Suprapubic skin (tissue), 4 donors: ENCODE results near the gene CKAP4. TPM values are rescaled to one million over a fixed set of nuclear protein-coding genes. Genes with fewer than 3 reads are reported as not detected.
"Not testable (repeated sequence)": the region's sequence is repeated elsewhere in the genome, so short reads cannot be mapped to it uniquely, and the experiment has no call there.

Source experiments
- DNase-seq, 2 donors: peaks; one replicate each; pipeline ENCODE4 v3.0.0-alpha.2; 2019; ENCODE audit warnings: low spot score in 2 of 2
- H3K27ac ChIP-seq: fragments of 200-600 bp; sonication (generic); one replicate; pipeline ENCODE4 v1.5.1; 2019
- H3K27me3 ChIP-seq: fragments of 200-600 bp; sonication (generic); one replicate; pipeline ENCODE4 v1.5.1; 2019
- H3K36me3 ChIP-seq: fragments of 200-600 bp; sonication (generic); one replicate; pipeline ENCODE4 v1.5.1; 2019
- H3K4me1 ChIP-seq: fragments of 200-600 bp; sonication (generic); one replicate; pipeline ENCODE4 v1.5.1; 2019
- H3K4me3 ChIP-seq: fragments of 200-600 bp; sonication (generic); one replicate; pipeline ENCODE4 v1.5.1; 2019; ENCODE audit warnings: mild to moderate bottlenecking
- H3K9me3 ChIP-seq: fragments of 200-600 bp; sonication (generic); one replicate; pipeline ENCODE4 v1.5.1; 2019
- CTCF ChIP-seq, 2 donors: fragments of 200-600 bp in 1 of 2; fragments of 450-650 bp in 1 of 2; sonication (generic) in 1 of 2; IDR thresholded peaks; one replicate each; pipeline ENCODE4 v1.5.1; 2016 to 2019; ENCODE audit warnings: antibody characterized with exemption in 2 of 2, mild to moderate bottlenecking in 1 of 2, moderate library complexity in 1 of 2
- EP300 ChIP-seq: sonication (generic); formaldehyde crosslinking; IDR thresholded peaks from one replicate; pipeline ENCODE4 v1.6.1; 2017; ENCODE audit warnings: antibody characterized with exemption
- POLR2A ChIP-seq, 2 donors: fragments of 450-650 bp; IDR thresholded peaks; one replicate each; pipeline ENCODE4 v1.6.1; 2017; ENCODE audit warnings: antibody characterized with exemption in 2 of 2, mild to moderate bottlenecking in 2 of 2, moderate library complexity in 2 of 2
- POLR2AphosphoS5 ChIP-seq, 3 donors: sonication (generic); formaldehyde crosslinking; IDR thresholded peaks; one replicate each; pipeline ENCODE4 v1.6.1; 2017; ENCODE audit warnings: antibody characterized with exemption in 3 of 3
- WGBS: methylation state at CpG from one replicate; pipeline ENCODE4 v1.1.5; 2018; 5-methylcytosine and 5-hydroxymethylcytosine counted together
- total RNA-seq, 4 donors: library from RNA; depleted of rRNA; stranded (reverse); fragments of >200 nt; gene quantifications; one replicate each; pipeline ENCODE4 v1.1.0, GENCODE V29; 2016

The CKAP4 gene
- total RNA-seq, 4 donors from 2014 or later = 38.5 to 75.3 (median 58.7) TPM

GRCh38 chr12:106290666-106291065 lies 42.8 kb upstream of the CKAP4 start:
- Histone ChIP-seq H3K27me3 (no peaks in the 10 kb centered on the region), H3K4me1 (peaks cover 17% of the 10 kb centered on the region), H3K4me3 (no peak overlapping the region), H3K9me3 (no peaks in the 10 kb centered on the region), H3K27ac (no peak overlapping the region), H3K36me3 (no peaks in the 10 kb centered on the region)
- 72% methylated on average over 2 of the region's 2 CpGs for WGBS
- TF ChIP-seq POLR2AphosphoS5 (IDR thresholded peaks at IDR 0.05) (no peak), CTCF (IDR thresholded peaks at IDR 0.05) (no peak), EP300 (no peak), POLR2A (IDR thresholded peaks at IDR 0.05) (no peak)
- DNase-seq = no peak

- Histone ChIP-seq H3K27me3 (no peaks in the 10 kb centered on the region), H3K36me3 (no peaks in the 10 kb centered on the region), H3K9me3 (no peaks in the 10 kb centered on the region), H3K27ac (peak overlapping the region; percentile 73), H3K4me3 (no peak overlapping the region), H3K4me1 (peaks cover 25% of the 10 kb centered on the region)
- DNase-seq = no peak
- WGBS = 86% methylated on average over 1 of the region's 1 CpG
- TF ChIP-seq EP300 (no peak), CTCF (IDR thresholded peaks at IDR 0.05) (no peak), POLR2A (IDR thresholded peaks at IDR 0.05) (no peak), POLR2AphosphoS5 (IDR thresholded peaks at IDR 0.05) (no peak)
These were observed 41.4 kb upstream of the CKAP4 start for GRCh38 chr12:106289196-106289681.

- no peaks in the 10 kb centered on the region for H3K36me3 ChIP-seq
- no peak for TF ChIP-seq CTCF (IDR thresholded peaks at IDR 0.05)
- TF ChIP-seq POLR2AphosphoS5 (IDR thresholded peaks at IDR 0.05) = peak in 1 of 3 donors; percentile 22
- no peak for TF ChIP-seq EP300
- TF ChIP-seq POLR2A (IDR thresholded peaks at IDR 0.05) = no peak
- H3K27ac ChIP-seq = peak overlapping the region; percentile 73
- DNase-seq = no peak
- H3K4me1 ChIP-seq = peaks cover 28% of the 10 kb centered on the region
- H3K9me3 ChIP-seq = no peaks in the 10 kb centered on the region
- 43% methylated on average over 9 of the region's 9 CpGs for WGBS
- no peaks in the 10 kb centered on the region for H3K27me3 ChIP-seq
- H3K4me3 ChIP-seq = no peak overlapping the region
These were observed 40.8 kb upstream of the CKAP4 start for GRCh38 chr12:106288494-106289195.

- H3K4me3 ChIP-seq = no peak overlapping the region
- H3K4me1 ChIP-seq = peaks cover 28% of the 10 kb centered on the region
- H3K9me3 ChIP-seq = no peaks in the 10 kb centered on the region
- TF ChIP-seq CTCF (IDR thresholded peaks at IDR 0.05) (no peak), POLR2A (IDR thresholded peaks at IDR 0.05) (no peak), POLR2AphosphoS5 (IDR thresholded peaks at IDR 0.05) (no peak), EP300 (no peak)
- H3K27me3 ChIP-seq = no peaks in the 10 kb centered on the region
- H3K27ac ChIP-seq = no peak overlapping the region
- no peaks in the 10 kb centered on the region for H3K36me3 ChIP-seq
- WGBS = 86% methylated on average over 1 of the region's 1 CpG
- DNase-seq = no peak
These were observed 40.3 kb upstream of the CKAP4 start for GRCh38 chr12:106288101-106288493.

GRCh38 chr12:106287364-106287763 lies 39.5 kb upstream of the CKAP4 start:
- Histone ChIP-seq H3K9me3 (no peaks in the 10 kb centered on the region), H3K27me3 (no peaks in the 10 kb centered on the region), H3K4me3 (no peak overlapping the region), H3K36me3 (no peaks in the 10 kb centered on the region), H3K4me1 (peaks cover 28% of the 10 kb centered on the region), H3K27ac (no peak overlapping the region)
- TF ChIP-seq POLR2AphosphoS5 (IDR thresholded peaks at IDR 0.05) (no peak), POLR2A (IDR thresholded peaks at IDR 0.05) (no peak), CTCF (IDR thresholded peaks at IDR 0.05) (no peak), EP300 (no peak)
- 77% methylated on average over 1 of the region's 1 CpG for WGBS
- DNase-seq = no peak

- H3K4me1 ChIP-seq = peaks cover 28% of the 10 kb centered on the region
- not testable (repeated sequence) for H3K36me3 ChIP-seq, H3K4me3 ChIP-seq, H3K27ac ChIP-seq, H3K27me3 ChIP-seq, H3K9me3 ChIP-seq, DNase-seq
- WGBS = 74% methylated on average over 14 of the region's 14 CpGs
These were observed 38.8 kb upstream of the CKAP4 start for GRCh38 chr12:106286576-106287162.
